ENCODE results near the gene SMARCA5. TPM values are rescaled to one million over a fixed set of nuclear protein-coding genes. Genes with fewer than 3 reads are reported as not detected.

The SMARCA5 gene
- total and polyA plus RNA-seq, 2 experiments from 2014 or later, result 29.8 to 34.5 TPM

GRCh38 chr4:143564472-143564871, 51.0 kb downstream of the SMARCA5 start:
- no peak overlapping the region for H3K4me2 ChIP-seq (ENCODE audit: unreplicated experiment)
- no peaks in the 10 kb centered on the region for H3F3A ChIP-seq (ENCODE audit: insufficient read depth)
- no peaks in the 10 kb centered on the region for H3K79me2 ChIP-seq (ENCODE audit: insufficient read depth)
- H3K9me2 ChIP-seq (ENCODE audit: insufficient read depth), result no peaks in the 10 kb centered on the region
- no peaks in the 10 kb centered on the region for H3K36me3 ChIP-seq (ENCODE audit: low read depth)
- no peak overlapping the region for H3K4me3 ChIP-seq
- 89 to 90% methylated on average over 2 of the region's 2 CpGs for WGBS, 2 experiments (ENCODE audit: low coverage in 1 of 2, low lambda C conversion rate in 2 of 2, missing lambda C conversion rate in 2 of 2)
- H3K27me3 ChIP-seq (replicated peaks; ENCODE audit: insufficient read depth), result no peaks in the 10 kb centered on the region
- no peaks in the 10 kb centered on the region for H4K20me1 ChIP-seq (ENCODE audit: insufficient read depth)
- in situ Hi-C loops (cut with MboI), result no loop called here
- no peak overlapping the region for H3K27ac ChIP-seq
- peaks cover 6% of the 10 kb centered on the region; the same call in 1 of the 2 replicates for H3K4me1 ChIP-seq (ENCODE audit: insufficient read depth)
- H3K9me3 ChIP-seq (ENCODE audit: low read depth), result no peaks in the 10 kb centered on the region
- no peak for DNase-seq
- H2AFZ ChIP-seq, result no peak overlapping the region
- TF ChIP-seq EZH2phosphoT487 (IDR thresholded peaks at IDR 0.05; ENCODE audit: insufficient read depth, low read depth), result no peak
- TF ChIP-seq EZH2 (IDR thresholded peaks at IDR 0.05; ENCODE audit: insufficient read depth, poor library complexity, severe bottlenecking), result no peak
- no peak overlapping the region for H3K9ac ChIP-seq

GRCh38 chr4:143575331-143575730, 61.8 kb downstream of the SMARCA5 start:
- H4K20me1 ChIP-seq (ENCODE audit: insufficient read depth), result no peaks in the 10 kb centered on the region
- no peaks in the 10 kb centered on the region for H3F3A ChIP-seq (ENCODE audit: insufficient read depth)
- H2AFZ ChIP-seq, result no peak overlapping the region
- no peak overlapping the region for H3K27ac ChIP-seq
- no peaks in the 10 kb centered on the region for H3K4me1 ChIP-seq (ENCODE audit: insufficient read depth)
- no peaks in the 10 kb centered on the region for H3K36me3 ChIP-seq (ENCODE audit: low read depth)
- no peaks in the 10 kb centered on the region for H3K79me2 ChIP-seq (ENCODE audit: insufficient read depth)
- H3K27me3 ChIP-seq (replicated peaks; ENCODE audit: insufficient read depth), result no peaks in the 10 kb centered on the region
- in situ Hi-C loops (cut with MboI), result no loop called here
- no peaks in the 10 kb centered on the region for H3K9me3 ChIP-seq (ENCODE audit: low read depth)
- no peak overlapping the region for H3K9ac ChIP-seq
- peak; percentile 23 for DNase-seq
- TF ChIP-seq EZH2 (IDR thresholded peaks at IDR 0.05; ENCODE audit: insufficient read depth, poor library complexity, severe bottlenecking) (no peak), EZH2phosphoT487 (IDR thresholded peaks at IDR 0.05; ENCODE audit: insufficient read depth, low read depth) (no peak)
- H3K4me3 ChIP-seq, result no peak overlapping the region
- no peak overlapping the region for H3K4me2 ChIP-seq (ENCODE audit: unreplicated experiment)
- 0 out of 2 replicates have a peak, but pooled peaks cover 6% of the 10 kb centered on the region for H3K9me2 ChIP-seq (ENCODE audit: insufficient read depth)

GRCh38 chr4:143581331-143581946, 67.9 kb downstream of the SMARCA5 start:
- Histone ChIP-seq H3K4me1 (ENCODE audit: insufficient read depth) (peaks cover 10% of the 10 kb centered on the region), H2AFZ (no peak overlapping the region), H3K9me3 (ENCODE audit: low read depth) (no peaks in the 10 kb centered on the region), H3F3A (ENCODE audit: insufficient read depth) (peaks cover 13% of the 10 kb centered on the region; the same call in 1 of the 2 replicates), H3K36me3 (ENCODE audit: low read depth) (no peaks in the 10 kb centered on the region), H3K27me3 (replicated peaks; ENCODE audit: insufficient read depth) (no peaks in the 10 kb centered on the region), H3K9ac (no peak overlapping the region), H3K27ac (no peak overlapping the region), H3K9me2 (ENCODE audit: insufficient read depth) (0 out of 2 replicates have a peak, but pooled peaks cover 6% of the 10 kb centered on the region), H3K79me2 (ENCODE audit: insufficient read depth) (no peaks in the 10 kb centered on the region), H4K20me1 (ENCODE audit: insufficient read depth) (no peaks in the 10 kb centered on the region), H3K4me2 (ENCODE audit: unreplicated experiment) (no peak overlapping the region), H3K4me3 (no peak overlapping the region)
- WGBS, 2 experiments (ENCODE audit: low coverage in 1 of 2, low lambda C conversion rate in 2 of 2, missing lambda C conversion rate in 2 of 2), result 60 to 66% methylated on average over 3 of the region's 3 CpGs
- TF ChIP-seq EZH2 (IDR thresholded peaks at IDR 0.05; ENCODE audit: insufficient read depth, poor library complexity, severe bottlenecking) (no peak), EZH2phosphoT487 (IDR thresholded peaks at IDR 0.05; ENCODE audit: insufficient read depth, low read depth) (no peak)
- in situ Hi-C loops (cut with MboI), result no loop called here
- DNase-seq, result no peak

GRCh38 chr4:143585548-143585947, 72.0 kb downstream of the SMARCA5 start:
- in situ Hi-C loops (cut with MboI), result no loop called here
- Histone ChIP-seq H3K9me3 (ENCODE audit: low read depth) (no peaks in the 10 kb centered on the region), H3K79me2 (ENCODE audit: insufficient read depth) (no peaks in the 10 kb centered on the region), H3F3A (ENCODE audit: insufficient read depth) (peaks cover 13% of the 10 kb centered on the region; the same call in 1 of the 2 replicates), H3K4me2 (ENCODE audit: unreplicated experiment) (no peak overlapping the region), H3K9me2 (ENCODE audit: insufficient read depth) (no peaks in the 10 kb centered on the region), H3K27ac (peak overlapping the region; percentile 74), H3K27me3 (replicated peaks; ENCODE audit: insufficient read depth) (no peaks in the 10 kb centered on the region), H3K36me3 (ENCODE audit: low read depth) (no peaks in the 10 kb centered on the region), H2AFZ (peak overlapping the region; percentile 74; the same call in 1 of the 2 replicates), H4K20me1 (ENCODE audit: insufficient read depth) (no peaks in the 10 kb centered on the region), H3K4me1 (ENCODE audit: insufficient read depth) (peaks cover 13% of the 10 kb centered on the region), H3K9ac (no peak overlapping the region), H3K4me3 (no peak overlapping the region)
- WGBS, 2 experiments (ENCODE audit: low coverage in 1 of 2, low lambda C conversion rate in 2 of 2, missing lambda C conversion rate in 2 of 2), result 83 to 86% methylated on average over 6 of the region's 6 CpGs
- peak; percentile 6 for DNase-seq
- TF ChIP-seq EZH2 (IDR thresholded peaks at IDR 0.05; ENCODE audit: insufficient read depth, poor library complexity, severe bottlenecking), result no peak
- TF ChIP-seq EZH2phosphoT487 (IDR thresholded peaks at IDR 0.05; ENCODE audit: insufficient read depth, low read depth), result no peak

Data from GM23248 (cell line).